Astrocyte (in vitro differentiated cells and primary cell): ENCODE results near the gene MIS18A.

ENCODE experiments used
- EZH2 ChIP-seq: IDR thresholded peaks from 2 replicates; pipeline ENCODE4 v1.6.1; 2012; ENCODE audit warnings: mild to moderate bottlenecking, low read length, inconsistent platforms; ENCODE audit not compliant: insufficient read depth
- TF ChIP-seq, protein P1 (sequence below): IDR thresholded peaks from 2 replicates; pipeline ENCODE4 v1.5.1; 2011; ENCODE audit warnings: low read depth, mild to moderate bottlenecking, inconsistent platforms, low read length, moderate library complexity; ENCODE audit not compliant: insufficient read depth

DNA sequence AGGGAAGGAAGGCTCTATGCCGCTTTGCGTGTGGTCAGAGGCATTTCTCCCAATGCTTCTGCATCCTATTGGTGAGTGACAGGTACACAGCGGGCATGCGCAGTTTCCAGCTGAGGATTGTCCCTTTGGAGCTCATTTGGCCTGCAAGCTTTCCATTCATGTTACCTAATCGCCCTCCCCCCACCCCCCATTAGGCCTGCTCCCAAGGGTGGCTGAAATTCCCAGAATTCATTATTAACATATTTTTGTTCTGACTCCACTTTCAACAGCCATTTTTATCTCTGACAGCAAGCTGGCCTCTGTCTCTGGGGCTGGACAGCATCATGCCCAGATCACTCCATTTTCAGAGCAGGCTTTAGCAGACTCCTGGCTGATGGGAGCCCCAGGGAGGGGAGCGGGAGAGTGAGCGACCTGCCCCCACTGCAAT lies 25.6 kb downstream of the MIS18A start:
- TF ChIP-seq, protein P1, sequence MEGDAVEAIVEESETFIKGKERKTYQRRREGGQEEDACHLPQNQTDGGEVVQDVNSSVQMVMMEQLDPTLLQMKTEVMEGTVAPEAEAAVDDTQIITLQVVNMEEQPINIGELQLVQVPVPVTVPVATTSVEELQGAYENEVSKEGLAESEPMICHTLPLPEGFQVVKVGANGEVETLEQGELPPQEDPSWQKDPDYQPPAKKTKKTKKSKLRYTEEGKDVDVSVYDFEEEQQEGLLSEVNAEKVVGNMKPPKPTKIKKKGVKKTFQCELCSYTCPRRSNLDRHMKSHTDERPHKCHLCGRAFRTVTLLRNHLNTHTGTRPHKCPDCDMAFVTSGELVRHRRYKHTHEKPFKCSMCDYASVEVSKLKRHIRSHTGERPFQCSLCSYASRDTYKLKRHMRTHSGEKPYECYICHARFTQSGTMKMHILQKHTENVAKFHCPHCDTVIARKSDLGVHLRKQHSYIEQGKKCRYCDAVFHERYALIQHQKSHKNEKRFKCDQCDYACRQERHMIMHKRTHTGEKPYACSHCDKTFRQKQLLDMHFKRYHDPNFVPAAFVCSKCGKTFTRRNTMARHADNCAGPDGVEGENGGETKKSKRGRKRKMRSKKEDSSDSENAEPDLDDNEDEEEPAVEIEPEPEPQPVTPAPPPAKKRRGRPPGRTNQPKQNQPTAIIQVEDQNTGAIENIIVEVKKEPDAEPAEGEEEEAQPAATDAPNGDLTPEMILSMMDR, result no peak
- TF ChIP-seq EZH2, result no peak
